IMR-90 (cell line): ENCODE data around the gene ZNF469. TPM values are rescaled to one million over a fixed set of nuclear protein-coding genes. Genes with fewer than 3 reads are reported as not detected.

Experiments used
- ATAC-seq: fragments of 200-7000 bp; cut with Tn5 transposase; 2 replicates; pipeline ENCODE4 v1.9.1; 2020; ENCODE audit warnings: low read depth, mild to moderate bottlenecking, moderate library complexity
- BruUV-seq: library from RNA; stranded (reverse); fragments of 400-500 nt; replicated peaks from 2 replicates; lab custom pipeline; 2021; lab: Mats Ljungman, UMichigan
- CTCF ChIA-PET: fragments of 300-600 bp; formaldehyde crosslinking; extraction: SDS; loops from one replicate; lab custom pipeline; 2021; ENCODE audit warnings: antibody characterized with exemption; lab: Yijun Ruan, JAX
- POLR2A ChIA-PET: fragments of 300-600 bp; sonication (Branson Sonifier 250); formaldehyde crosslinking; loops from one replicate; lab custom pipeline; 2022; ENCODE audit warnings: antibody characterized with exemption; ENCODE audit not compliant: unreplicated experiment; lab: Charles Lee
- DNase-seq: peaks from one replicate; pipeline ENCODE4 v3.0.0; 2013
- H2AFZ ChIP-seq: replicated peaks from 2 replicates; pipeline ENCODE3; 2013; ENCODE audit warnings: low read length, mild to moderate bottlenecking; ENCODE audit not compliant: poor library complexity
- H2AK5ac ChIP-seq: 2 replicates; pipeline ENCODE4 v1.6.1; 2013; ENCODE audit warnings: low read depth, low read length, inconsistent platforms
- H2AK9ac ChIP-seq: replicated peaks from 2 replicates; pipeline ENCODE3; 2013; ENCODE audit warnings: mild to moderate bottlenecking, low read depth, low read length, moderate library complexity; ENCODE audit not compliant: poor library complexity
- H2BK120ac ChIP-seq: 2 replicates; pipeline ENCODE4 v1.6.1; 2013; ENCODE audit warnings: low read depth, low read length, inconsistent platforms
- H2BK15ac ChIP-seq: 3 replicates; pipeline ENCODE4 v1.6.1; 2013; ENCODE audit warnings: low read depth, low read length, inconsistent platforms
- H2BK20ac ChIP-seq: 2 replicates; pipeline ENCODE4 v1.6.1; 2013; ENCODE audit warnings: low read depth, mild to moderate bottlenecking, inconsistent platforms, low read length, moderate library complexity
- H2BK5ac ChIP-seq: 2 replicates; pipeline ENCODE4 v1.6.1; 2013; ENCODE audit warnings: mild to moderate bottlenecking, low read depth, low read length, inconsistent platforms; ENCODE audit not compliant: poor library complexity, severe bottlenecking
- H3K14ac ChIP-seq: replicated peaks from 2 replicates; pipeline ENCODE4 v1.6.1; 2013; ENCODE audit warnings: low read depth, low read length, inconsistent platforms
- H3K18ac ChIP-seq: 2 replicates; pipeline ENCODE4 v1.6.1; 2013; ENCODE audit warnings: low read depth, low read length, control low read depth
- H3K23ac ChIP-seq: 2 replicates; pipeline ENCODE4 v1.6.1; 2013; ENCODE audit warnings: low read depth, low read length, inconsistent platforms
- H3K27ac ChIP-seq: 2 replicates; pipeline ENCODE4 v1.5.1; 2013; ENCODE audit warnings: mild to moderate bottlenecking, control low read depth, low read length; ENCODE audit not compliant: insufficient read depth
- H3K27me3 ChIP-seq: 2 replicates; pipeline ENCODE4 v1.6.1; 2013; ENCODE audit warnings: low read length; ENCODE audit not compliant: control insufficient read depth, insufficient read depth
- H3K36me3 ChIP-seq: 2 replicates; pipeline ENCODE4 v1.6.1; 2013; ENCODE audit warnings: low read length, mixed read lengths; ENCODE audit not compliant: control insufficient read depth, insufficient read depth
- H3K4ac ChIP-seq: 2 replicates; pipeline ENCODE4 v1.6.1; 2013; ENCODE audit warnings: low read depth, low read length, inconsistent platforms
- H3K4me1 ChIP-seq: 2 replicates; pipeline ENCODE4 v1.6.1; 2013; ENCODE audit warnings: low read length, mixed read lengths; ENCODE audit not compliant: control insufficient read depth, insufficient read depth
- H3K4me2 ChIP-seq: 2 replicates; pipeline ENCODE4 v1.6.1; 2013; ENCODE audit warnings: low read depth, mild to moderate bottlenecking, control low read depth, low read length, moderate library complexity
- H3K4me3 ChIP-seq: 2 replicates; pipeline ENCODE4 v1.5.1; 2013; ENCODE audit warnings: low read depth, mild to moderate bottlenecking, control low read depth, low read length, moderate library complexity; ENCODE audit not compliant: insufficient read depth
- H3K56ac ChIP-seq: 2 replicates; pipeline ENCODE4 v1.6.1; 2013; ENCODE audit warnings: low read length, inconsistent platforms; ENCODE audit not compliant: insufficient read depth; ENCODE audit errors: extremely low read depth
- H3K79me1 ChIP-seq, 2 experiments: 2 replicates each; pipeline ENCODE4 v1.6.1; 2013; ENCODE audit warnings: low read length in 2 of 2, inconsistent platforms in 1 of 2, low read depth in 1 of 2
- H3K9ac ChIP-seq: 2 replicates; pipeline ENCODE4 v1.6.1; 2013; ENCODE audit warnings: low read depth, low read length, control low read depth
- H3K9me1 ChIP-seq: 2 replicates; pipeline ENCODE4 v1.6.1; 2013; ENCODE audit warnings: low read length, inconsistent platforms; ENCODE audit not compliant: insufficient read depth
- H3K9me3 ChIP-seq: 2 replicates; pipeline ENCODE4 v1.6.1; 2013; ENCODE audit warnings: low read length; ENCODE audit not compliant: control insufficient read depth, insufficient read depth
- H4K20me1 ChIP-seq: 2 replicates; pipeline ENCODE4 v1.6.1; 2013; ENCODE audit warnings: low read length, inconsistent platforms; ENCODE audit not compliant: insufficient read depth
- H4K5ac ChIP-seq: 2 replicates; pipeline ENCODE4 v1.6.1; 2013; ENCODE audit warnings: mild to moderate bottlenecking, low read depth, low read length, control low read depth
- H4K8ac ChIP-seq, 2 experiments: 2 replicates each; pipeline ENCODE4 v1.6.1; 2013; ENCODE audit warnings: low read depth in 2 of 2, low read length in 2 of 2, control low read depth in 1 of 2, inconsistent platforms in 1 of 2
- H4K91ac ChIP-seq: 2 replicates; pipeline ENCODE4 v1.6.1; 2013; ENCODE audit warnings: low read depth, low read length, inconsistent platforms; ENCODE audit not compliant: insufficient read depth
- BHLHE40 ChIP-seq: fragments of 150-350 bp; IDR thresholded peaks from 2 replicates; pipeline ENCODE4 v1.6.1; 2016; ENCODE audit warnings: mild to moderate bottlenecking, low read depth, low read length
- CTCF ChIP-seq: conservative IDR thresholded peaks from 2 replicates; pipeline ENCODE4 v1.5.1; 2012; ENCODE audit warnings: mild to moderate bottlenecking, low read depth, low read length, improper control_type of control experiment
- ELK1 ChIP-seq: fragments of 150-350 bp; IDR thresholded peaks from 2 replicates; pipeline ENCODE4 v1.6.1; 2016; ENCODE audit warnings: low read depth, mild to moderate bottlenecking, low read length, moderate library complexity, borderline replicate concordance
- RAD21 ChIP-seq: IDR thresholded peaks from 2 replicates; pipeline ENCODE4 v1.6.1; 2012; ENCODE audit warnings: low read length, improper control_type of control experiment
- SMC3 ChIP-seq: fragments of 150-350 bp; IDR thresholded peaks from 2 replicates; pipeline ENCODE4 v1.6.1; 2016; ENCODE audit warnings: low read depth, mild to moderate bottlenecking, antibody characterized with exemption, low read length, moderate library complexity
- WGBS, 2 experiments: methylation state at CpG; one replicate each; pipeline versions ENCODE4 v1.1.5 to v1.1.7; 2013; ENCODE audit warnings: missing lambda C conversion rate in 2 of 2; ENCODE audit not compliant: insufficient read length in 1 of 2; ENCODE audit errors: extremely low coverage in 2 of 2; 5-methylcytosine and 5-hydroxymethylcytosine counted together
- dilution Hi-C: fragments of 300-500 bp; cut with HindIII; formaldehyde crosslinking; loops from one replicate; pipeline ENCODE4 v1.14.3; 2018; ENCODE audit warnings: low sequenced_read_pairs; ENCODE audit not compliant: unreplicated experiment
- in situ Hi-C: fragments of 300-500 bp; cut with MboI; formaldehyde crosslinking; loops from 3 replicates; pipeline ENCODE4 v1.14.3; 2019; ENCODE audit warnings: low sequenced_read_pairs, inconsistent platforms, mixed read lengths
- intact Hi-C: fragments of 100-400 bp; cut with micrococcal nuclease; formaldehyde crosslinking; loops from 2 replicates; pipeline ENCODE4 v1.10.0; 2022
- polyA plus RNA-seq, 3 experiments: library from polyadenylated mRNA; depleted of rRNA; stranded (reverse); fragments of >200 nt; gene quantifications; 2 replicates each; pipeline ENCODE4 v1.2.3, GENCODE V29; 2012; ENCODE audit warnings: low replicate concordance in 1 of 3
- total RNA-seq: library from RNA; depleted of rRNA; stranded (reverse); fragments of >200 nt; gene quantifications from 2 replicates; pipeline ENCODE4 v1.2.3, GENCODE V29; 2012
- TF ChIP-seq, protein P1 (sequence below): fragments of 150-350 bp; IDR thresholded peaks from 2 replicates; pipeline ENCODE4 v1.6.1; 2017; ENCODE audit warnings: mild to moderate bottlenecking, antibody characterized with exemption, low read length, low read depth

ZNF469 gene
- total and polyA plus RNA-seq, 2 of the 4 experiments (the other 2 are of a cell fraction), result 1.1 to 13.3 TPM

GRCh38 chr16:88387180-88387765 is 4.5 kb downstream of the ZNF469 start:
- H3K4me3 ChIP-seq, result no peak overlapping the region
- H2BK15ac ChIP-seq, result peak overlapping the region; percentile 6; the same call in 2 of the 3 replicates
- H3K18ac ChIP-seq, result peak overlapping the region; percentile 3; the same call in 1 of the 2 replicates
- peak overlapping the region; percentile 18; the same call in 1 of the 2 replicates for H2BK20ac ChIP-seq
- peak overlapping the region; percentile 89 for H2AK5ac ChIP-seq
- peaks cover 84% of the 10 kb centered on the region for H4K20me1 ChIP-seq
- peaks cover 46% of the 10 kb centered on the region for H3K9me1 ChIP-seq
- H3K56ac ChIP-seq, result no peak overlapping the region; the same call in 1 of the 2 replicates
- TF ChIP-seq BHLHE40, result no peak
- no peak for TF ChIP-seq RAD21
- TF ChIP-seq ELK1, result no peak
- TF ChIP-seq, protein P1, sequence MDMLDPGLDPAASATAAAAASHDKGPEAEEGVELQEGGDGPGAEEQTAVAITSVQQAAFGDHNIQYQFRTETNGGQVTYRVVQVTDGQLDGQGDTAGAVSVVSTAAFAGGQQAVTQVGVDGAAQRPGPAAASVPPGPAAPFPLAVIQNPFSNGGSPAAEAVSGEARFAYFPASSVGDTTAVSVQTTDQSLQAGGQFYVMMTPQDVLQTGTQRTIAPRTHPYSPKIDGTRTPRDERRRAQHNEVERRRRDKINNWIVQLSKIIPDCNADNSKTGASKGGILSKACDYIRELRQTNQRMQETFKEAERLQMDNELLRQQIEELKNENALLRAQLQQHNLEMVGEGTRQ, result no peak
- TF ChIP-seq SMC3, result 0 out of 2 replicates have a peak, but pooled peaks have one; percentile 3
- TF ChIP-seq CTCF, result no peak
- DNase-seq (peak; percentile 50), ATAC-seq (no peak)
- H4K5ac ChIP-seq, result peak overlapping the region; percentile 30; the same call in 1 of the 2 replicates
- peak overlapping the region; percentile 67 to 100; a peak in 2 of 4 replicates for H4K8ac ChIP-seq
- H2BK5ac ChIP-seq, result peak overlapping the region; percentile 79
- dilution Hi-C loops, result no loop called here
- peak overlapping the region; percentile 2; the same call in 1 of the 2 replicates for H3K4me2 ChIP-seq
- H3K79me1 ChIP-seq, result peaks cover 7 to 85% of the 10 kb centered on the region in 2 experiments; a peak in 3 of 4 replicates
- BruUV-seq, result no TSS peak
- H2AK9ac ChIP-seq, result peak overlapping the region; percentile 66
- peak overlapping the region; percentile 71 for H3K23ac ChIP-seq
- in situ Hi-C loops, result no loop called here
- peak overlapping the region; percentile 49; the same call in 1 of the 2 replicates for H3K9ac ChIP-seq
- intact Hi-C loops, result loop anchor here (10.0 kb wide), 4 partner anchors 142 to 432 kb away; partner anchors contain the start of gene BANP
- ChIA-PET CTCF (no interaction called here), POLR2A (no interaction called here)
- peaks cover 59% of the 10 kb centered on the region for H3K36me3 ChIP-seq
- WGBS, 2 experiments, result 25% methylated on average over 8 of the region's 29 CpGs; no CpG with 5 or more reads in 1 of the 2 experiments
- H4K91ac ChIP-seq, result peak overlapping the region; percentile 72
- H3K9me3 ChIP-seq, result no peaks in the 10 kb centered on the region
- H3K27ac ChIP-seq, result peak overlapping the region; percentile 81
- peak overlapping the region; percentile 96 for H3K14ac ChIP-seq
- peak overlapping the region; percentile 93 for H3K4ac ChIP-seq
- H2BK120ac ChIP-seq, result peak overlapping the region; percentile 72
- H3K4me1 ChIP-seq, result peaks cover 51% of the 10 kb centered on the region
- peak overlapping the region; percentile 52 for H2AFZ ChIP-seq
- H3K27me3 ChIP-seq, result no peaks in the 10 kb centered on the region
